WERI-Rb-1 (cell line): ENCODE results near the gene CRYL1.
A peak's percentile ranks its signal among the peaks of the same experiment; 100 is the strongest.

ENCODE experiments used
- DNase-seq: peaks from one replicate; pipeline ENCODE4 v3.0.0-alpha.2; 2020
- H3K27ac ChIP-seq: fragments of 250-450 bp; sonication (Bioruptor Pico); 2 replicates; pipeline ENCODE4 v1.5.1; 2020; ENCODE audit warnings: mild to moderate bottlenecking, moderate library complexity
- H3K27me3 ChIP-seq: fragments of 250-450 bp; sonication (Bioruptor Pico); 2 replicates; pipeline ENCODE4 v1.5.1; 2021; ENCODE audit warnings: mild to moderate bottlenecking, low read depth, moderate library complexity; ENCODE audit not compliant: insufficient read depth, severe bottlenecking
- H3K36me3 ChIP-seq: fragments of 250-450 bp; sonication (Bioruptor Pico); 2 replicates; pipeline ENCODE4 v1.5.1; 2020; ENCODE audit warnings: mild to moderate bottlenecking, moderate library complexity
- H3K4me3 ChIP-seq: 2 replicates; pipeline ENCODE4 v1.5.1; 2011; ENCODE audit warnings: low read depth, mild to moderate bottlenecking, control low read depth, low read length
- H3K9me3 ChIP-seq: fragments of 250-450 bp; sonication (Bioruptor Pico); 2 replicates; pipeline ENCODE4 v1.5.1; 2021; ENCODE audit warnings: mild to moderate bottlenecking, moderate library complexity; ENCODE audit not compliant: severe bottlenecking
- CTCF ChIP-seq: IDR thresholded peaks from 2 replicates; pipeline ENCODE4 v1.5.1; 2011; ENCODE audit warnings: low read depth, mild to moderate bottlenecking, control low read depth, inconsistent platforms, low read length

CRYL1 gene

GRCh38 chr13:20525601-20526544 lies at the start of gene CRYL1:
TSS of gene CRYL1 (minus strand) at chr13:20525857. CDS start at chr13:20525794, 63 bp downstream.
- Histone ChIP-seq H3K36me3 (peaks cover 3% of the 10 kb centered on the region; the same call in 1 of the 2 replicates), H3K27me3 (no peaks in the 10 kb centered on the region), H3K9me3 (no peaks in the 10 kb centered on the region), H3K4me3 (peak within 1 kb of the TSS; percentile 80), H3K27ac (peak within 1 kb of the TSS; percentile 46)
- DNase-seq = peak; percentile 73
- no peak for TF ChIP-seq CTCF

GRCh38 chr13:20573636-20574035 lies 48.0 kb upstream of the CRYL1 start:
- TF ChIP-seq CTCF = no peak
- no peak for DNase-seq
- Histone ChIP-seq H3K36me3 (peaks cover 3% of the 10 kb centered on the region), H3K4me3 (no peak overlapping the region), H3K27ac (no peak overlapping the region), H3K9me3 (peaks cover under 1% of the 10 kb centered on the region), H3K27me3 (no peaks in the 10 kb centered on the region)

GRCh38 chr13:20573186-20573585 lies 47.5 kb upstream of the CRYL1 start:
- Histone ChIP-seq H3K9me3 (no peaks in the 10 kb centered on the region), H3K36me3 (no peaks in the 10 kb centered on the region; the same call in none of the 2 replicates), H3K27ac (no peak overlapping the region), H3K27me3 (no peaks in the 10 kb centered on the region), H3K4me3 (no peak overlapping the region)
- no peak for TF ChIP-seq CTCF
- DNase-seq = no peak

GRCh38 chr13:20571676-20572075 lies 46.0 kb upstream of the CRYL1 start:
- Histone ChIP-seq H3K27ac (no peak overlapping the region), H3K27me3 (no peaks in the 10 kb centered on the region), H3K36me3 (no peaks in the 10 kb centered on the region; the same call in none of the 2 replicates), H3K4me3 (no peak overlapping the region), H3K9me3 (no peaks in the 10 kb centered on the region)
- no peak for TF ChIP-seq CTCF
- no peak for DNase-seq

- no peak for TF ChIP-seq CTCF
- Histone ChIP-seq H3K4me3 (no peak overlapping the region), H3K27ac (no peak overlapping the region), H3K27me3 (no peaks in the 10 kb centered on the region), H3K9me3 (peaks cover 2% of the 10 kb centered on the region), H3K36me3 (no peaks in the 10 kb centered on the region; the same call in none of the 2 replicates)
- no peak for DNase-seq
These were observed 44.9 kb upstream of the CRYL1 start for GRCh38 chr13:20570517-20570916.
